Effector CD8-positive, alpha-beta T cell (primary cell): ENCODE data around the gene CD34.

ENCODE experiments used
- DNase-seq: peaks from one replicate; lab custom pipeline; 2025; lab: John Stamatoyannopoulos, UW

Gene CD34

DNA sequence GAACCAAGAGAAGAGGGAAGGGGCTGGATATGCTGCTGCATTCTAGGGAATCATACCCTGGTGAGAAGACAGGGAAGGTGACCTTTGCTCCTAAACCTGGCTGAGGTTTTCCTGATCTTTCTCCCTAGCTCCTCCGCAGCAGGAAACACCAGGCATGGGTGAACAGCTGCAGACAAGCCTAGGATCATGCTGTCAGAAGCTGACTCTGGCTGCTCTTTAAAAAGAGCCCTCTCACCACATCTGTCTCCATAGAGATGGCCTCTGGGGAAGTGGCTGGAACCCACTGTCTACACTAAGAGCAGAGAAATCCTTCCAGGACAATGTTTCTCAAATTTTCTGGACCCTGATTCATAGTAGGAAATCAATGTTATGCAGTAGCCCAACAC, 57.6 kb downstream of the CD34 start:
- no peak for DNase-seq

- DNase-seq = no peak
These were observed 58.2 kb downstream of the CD34 start for GRCh38 chr1:207852576-207853371.

- no peak for DNase-seq
These were observed 59.2 kb downstream of the CD34 start for GRCh38 chr1:207851696-207852095.

GRCh38 chr1:207850621-207851407, 60.1 kb downstream of the CD34 start:
- DNase-seq = no peak

DNA sequence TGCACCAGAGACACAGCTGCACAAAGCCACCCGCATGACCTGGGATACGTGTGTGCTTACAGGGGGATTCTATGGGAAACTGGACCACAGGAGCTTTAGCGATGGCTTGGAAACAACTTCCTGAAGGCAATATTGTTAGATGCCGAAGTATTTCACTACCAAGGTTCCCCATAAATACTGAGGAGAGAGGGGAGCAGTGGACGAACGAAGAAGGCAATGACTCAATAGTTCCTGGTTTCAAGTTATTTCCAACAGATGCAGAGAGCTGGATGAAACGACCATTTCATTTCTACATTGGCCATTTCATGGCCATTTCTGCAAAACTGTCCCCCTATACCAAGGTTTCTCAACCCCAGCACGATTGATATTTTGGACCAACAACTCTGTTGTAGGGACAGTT, 61.3 kb downstream of the CD34 start:
- DNase-seq = no peak

GRCh38 chr1:207849016-207849415, 61.9 kb downstream of the CD34 start:
- no peak for DNase-seq

GRCh38 chr1:207848234-207848633, 62.7 kb downstream of the CD34 start:
- DNase-seq = no peak

DNA sequence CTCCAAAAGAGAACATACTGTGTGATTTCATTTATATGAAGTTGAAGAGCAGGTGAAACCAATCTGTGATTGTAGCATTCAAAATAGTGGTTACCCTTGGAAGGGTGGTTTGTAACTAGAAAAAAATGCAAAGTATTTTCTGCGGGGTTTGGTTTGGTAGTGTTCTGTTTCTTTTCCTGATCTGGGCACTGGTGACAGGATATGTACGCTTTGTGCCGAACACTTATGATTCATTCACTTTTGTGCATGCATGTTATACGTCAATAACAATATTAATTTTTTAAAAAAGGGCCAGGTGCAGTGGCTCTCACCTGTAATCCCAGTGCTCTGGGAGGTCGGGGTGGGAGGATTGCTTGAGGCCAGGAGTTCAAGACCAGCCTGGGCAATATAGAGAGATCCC, 63.8 kb downstream of the CD34 start:
- no peak for DNase-seq

DNA sequence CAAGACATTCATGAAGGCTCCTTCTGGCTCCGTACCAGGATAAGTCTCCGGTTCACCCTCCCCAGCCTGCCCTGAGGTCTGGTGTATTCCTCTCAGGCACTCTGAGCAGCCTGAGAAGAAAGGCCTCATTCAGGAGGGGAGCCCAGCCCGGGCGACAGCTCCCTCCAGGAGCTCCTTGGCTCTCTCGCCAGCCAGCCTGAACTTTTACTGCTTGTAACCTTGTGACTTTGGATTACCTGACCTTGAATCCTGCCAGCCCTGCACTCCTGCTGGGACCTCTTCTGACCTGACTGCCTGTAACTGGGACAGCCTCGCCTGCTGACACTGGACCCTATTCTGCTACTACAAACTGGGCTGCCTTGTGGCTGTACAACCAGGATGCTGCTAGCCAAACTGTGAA, 65.8 kb downstream of the CD34 start:
- no peak for DNase-seq

GRCh38 chr1:207844371-207844770, 66.6 kb downstream of the CD34 start:
- DNase-seq = no peak

DNA sequence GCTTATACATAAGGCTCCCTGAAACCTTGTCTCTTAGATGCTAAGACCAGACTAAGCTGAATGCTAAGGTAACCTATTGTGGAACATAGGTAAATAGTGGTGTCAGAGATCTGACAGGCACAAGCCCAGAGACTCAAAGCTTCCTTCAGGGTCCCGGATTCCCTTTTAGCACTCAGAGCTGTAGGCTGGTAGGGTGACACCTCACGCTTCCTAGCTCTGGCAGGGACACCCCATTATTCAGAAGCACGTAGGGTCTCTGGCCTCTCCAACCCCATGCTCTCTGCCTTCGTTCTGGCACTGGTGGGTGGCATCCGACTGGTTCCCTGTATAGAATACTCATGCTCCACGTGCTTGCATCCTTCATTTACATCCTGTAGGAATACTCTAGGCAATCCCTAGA, 68.4 kb downstream of the CD34 start:
- DNase-seq = no peak

GRCh38 chr1:207841901-207842300, 69.0 kb downstream of the CD34 start:
- no peak for DNase-seq

- no peak for DNase-seq
These were observed 69.6 kb downstream of the CD34 start for GRCh38 chr1:207841293-207841692.

GRCh38 chr1:207840380-207840779, 70.5 kb downstream of the CD34 start:
- DNase-seq = no peak

- no peak for DNase-seq
These were observed 71.9 kb downstream of the CD34 start for GRCh38 chr1:207839083-207839413.

GRCh38 chr1:207838156-207839082, 72.5 kb downstream of the CD34 start:
- DNase-seq = no peak

DNA sequence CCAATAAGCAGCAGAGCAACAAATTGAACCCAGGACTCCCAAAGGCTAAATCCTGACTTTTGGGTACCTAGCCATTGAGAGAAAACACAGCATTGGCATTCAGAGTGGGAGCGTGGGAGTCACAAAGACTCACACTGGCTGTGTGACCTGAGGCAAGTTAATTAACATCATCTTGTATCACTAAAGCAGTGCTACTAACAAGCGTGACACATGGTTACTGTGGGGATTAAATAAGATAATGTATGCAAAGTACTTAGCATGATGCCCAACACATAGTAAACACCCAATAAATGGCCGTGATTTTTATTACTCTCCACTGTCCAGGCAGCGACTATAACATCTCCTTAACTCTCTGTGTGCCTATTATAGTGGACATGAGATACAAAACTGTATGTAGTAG, 73.3 kb downstream of the CD34 start:
- no peak for DNase-seq

GRCh38 chr1:207836591-207837347, 74.2 kb downstream of the CD34 start:
- DNase-seq = no peak

DNA sequence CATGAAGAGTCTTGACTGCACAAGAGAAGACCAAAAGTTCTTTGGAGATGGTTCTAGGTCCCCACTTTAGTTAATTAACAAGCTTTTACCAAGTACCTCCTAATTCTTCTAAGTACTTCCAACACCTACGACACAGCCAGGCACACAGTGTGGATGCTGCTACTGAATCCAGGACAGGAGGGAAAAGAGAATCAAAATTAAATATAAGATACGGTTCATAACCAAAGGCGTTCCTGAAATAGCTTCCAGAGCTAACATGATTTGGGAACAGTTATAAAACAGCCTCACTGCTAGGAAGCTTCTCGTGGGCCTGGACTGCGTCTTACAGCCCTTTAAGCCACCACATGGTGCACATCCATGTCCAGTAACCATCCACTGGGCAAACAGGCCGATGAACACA, 75.0 kb downstream of the CD34 start:
- DNase-seq = no peak

DNA sequence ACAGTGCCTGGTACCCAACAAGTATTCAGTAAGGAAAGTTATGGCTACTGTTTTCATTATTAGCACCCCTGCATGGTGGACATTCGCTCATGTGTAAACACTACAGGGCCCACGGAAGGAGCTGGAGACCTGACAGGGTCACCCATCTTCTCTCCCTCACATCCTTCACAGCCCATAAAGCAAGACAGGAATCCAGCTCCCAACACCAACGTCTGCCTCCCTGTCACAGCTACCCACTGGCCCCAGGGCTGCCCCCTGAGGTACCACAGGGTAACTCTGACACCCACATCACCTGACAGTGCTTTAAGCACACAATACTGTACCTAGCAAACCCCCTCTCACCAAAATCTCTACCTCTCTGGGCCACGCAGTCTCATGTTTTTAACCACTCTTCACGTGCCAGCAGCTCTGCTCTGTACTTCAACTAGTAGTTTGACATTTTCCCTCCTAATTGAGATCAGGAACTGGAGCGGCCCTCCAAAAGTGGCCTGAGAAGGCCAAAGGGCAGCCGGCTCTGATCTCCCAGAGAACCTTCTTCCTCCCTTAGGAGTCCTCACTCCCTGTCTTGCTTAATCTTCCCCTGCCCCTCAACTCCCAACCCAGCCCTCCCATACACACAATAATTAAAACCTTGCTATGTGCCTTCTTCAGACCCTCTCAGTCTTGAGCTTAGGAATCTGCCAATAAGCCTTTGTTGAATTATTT, 76.8 kb downstream of the CD34 start:
- no peak for DNase-seq

DNA sequence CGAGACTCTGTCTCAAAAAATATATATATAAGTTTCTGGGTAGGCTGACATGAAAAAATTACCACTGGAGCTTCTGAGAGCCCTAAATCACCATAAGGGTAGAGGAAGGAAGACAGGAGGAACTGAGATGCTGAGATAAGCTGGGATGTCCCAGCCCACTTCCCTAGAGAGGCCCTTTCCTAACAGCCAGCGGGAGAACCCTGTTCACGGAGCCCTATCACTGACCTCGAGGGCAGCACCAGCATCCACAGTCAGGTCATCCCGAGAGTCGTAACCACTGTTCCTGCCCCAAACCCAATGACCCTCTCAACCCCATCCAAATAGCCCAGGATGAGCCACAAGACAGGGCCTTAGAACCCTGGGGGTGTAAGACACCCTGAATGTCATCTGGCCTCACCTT, 77.5 kb downstream of the CD34 start:
- DNase-seq = no peak
